Lung (tissue), 12 donors: ENCODE data around the gene TUSC2. TPM values are rescaled to one million over a fixed set of nuclear protein-coding genes. Genes with fewer than 3 reads are reported as not detected.

Experiments used
- ATAC-seq: fragments of 200-7000 bp; cut with Tn5 transposase; one replicate; pipeline ENCODE4 v1.9.1; 2020; ENCODE audit warnings: moderate number of reproducible peaks; ENCODE audit not compliant: insufficient read depth, low FRiP score
- DNase-seq, 3 donors: peaks; one replicate each; pipeline ENCODE4 v3.0.0-alpha.2; 2013 to 2017
- H3K27ac ChIP-seq, 2 donors: one replicate each; pipeline ENCODE4 v1.5.1; 2013; ENCODE audit warnings: mild to moderate bottlenecking in 2 of 2, moderate library complexity in 2 of 2, control low read depth in 1 of 2, inconsistent platforms in 1 of 2, low read depth in 1 of 2, low read length in 1 of 2
- H3K27me3 ChIP-seq, 3 donors: one replicate each; pipeline ENCODE4 v1.5.1; 2013; ENCODE audit warnings: low read length in 2 of 3; ENCODE audit not compliant: control insufficient read depth in 3 of 3, insufficient read depth in 3 of 3
- H3K36me3 ChIP-seq, 4 donors: one replicate each; pipeline ENCODE4 v1.5.1; 2013; ENCODE audit warnings: low read length in 4 of 4, mild to moderate bottlenecking in 1 of 4, moderate library complexity in 1 of 4; ENCODE audit not compliant: control insufficient read depth in 4 of 4, insufficient read depth in 4 of 4
- H3K4me1 ChIP-seq, 5 donors: one replicate each; pipeline ENCODE4 v1.5.1; 2013; ENCODE audit warnings: low read length in 5 of 5, mild to moderate bottlenecking in 2 of 5, moderate library complexity in 1 of 5; ENCODE audit not compliant: control insufficient read depth in 5 of 5, insufficient read depth in 5 of 5
- H3K4me3 ChIP-seq: one replicate; pipeline ENCODE4 v1.5.1; 2013; ENCODE audit warnings: mild to moderate bottlenecking, control low read depth, moderate library complexity
- H3K9ac ChIP-seq, 2 donors: one replicate each; pipeline ENCODE4 v1.5.1; 2013; ENCODE audit warnings: low read length in 2 of 2, control low read depth in 1 of 2; ENCODE audit not compliant: insufficient read depth in 1 of 2
- H3K9me3 ChIP-seq, 4 donors: one replicate each; pipeline ENCODE4 v1.5.1; 2013; ENCODE audit warnings: low read length in 3 of 4, mild to moderate bottlenecking in 1 of 4, moderate library complexity in 1 of 4; ENCODE audit not compliant: control insufficient read depth in 4 of 4, insufficient read depth in 3 of 4
- WGBS, 2 donors: extraction: QIAGEN DNeasy Blood & Tissue Kit; methylation state at CpG; one replicate each; pipeline ENCODE4 v1.1.7; 2013; 5-methylcytosine and 5-hydroxymethylcytosine counted together
- polyA plus RNA-seq, 2 donors: library from polyadenylated mRNA; stranded (reverse); fragments of 200-250 nt; gene quantifications; one replicate each; pipeline ENCODE4 v1.2.1, GENCODE V29; 2013
- total RNA-seq, 2 donors: library from RNA; depleted of rRNA in 1 of 2; stranded (reverse); fragments of >200 nt in 1 of 2; gene quantifications; one replicate each; pipeline ENCODE4 v1.2.1, GENCODE V29; 2014 to 2021
- TF ChIP-seq, protein P1 (sequence below): IDR thresholded peaks from 2 replicates; pipeline ENCODE4 v1.5.1; 2012; ENCODE audit warnings: mild to moderate bottlenecking; ENCODE audit errors: control extremely low read depth, extremely low read depth
- donor health status: control.
- donor health status: control.
- donor health status: Bipolar disorder and iron deficiency.
- donor health status: healthy.
- donor health status: DM: yes; HTN: yes; CAD: no.

TUSC2 gene
- total and polyA plus RNA-seq, 4 donors: 11.1 to 54.5 (median 30.5) TPM

DNA sequence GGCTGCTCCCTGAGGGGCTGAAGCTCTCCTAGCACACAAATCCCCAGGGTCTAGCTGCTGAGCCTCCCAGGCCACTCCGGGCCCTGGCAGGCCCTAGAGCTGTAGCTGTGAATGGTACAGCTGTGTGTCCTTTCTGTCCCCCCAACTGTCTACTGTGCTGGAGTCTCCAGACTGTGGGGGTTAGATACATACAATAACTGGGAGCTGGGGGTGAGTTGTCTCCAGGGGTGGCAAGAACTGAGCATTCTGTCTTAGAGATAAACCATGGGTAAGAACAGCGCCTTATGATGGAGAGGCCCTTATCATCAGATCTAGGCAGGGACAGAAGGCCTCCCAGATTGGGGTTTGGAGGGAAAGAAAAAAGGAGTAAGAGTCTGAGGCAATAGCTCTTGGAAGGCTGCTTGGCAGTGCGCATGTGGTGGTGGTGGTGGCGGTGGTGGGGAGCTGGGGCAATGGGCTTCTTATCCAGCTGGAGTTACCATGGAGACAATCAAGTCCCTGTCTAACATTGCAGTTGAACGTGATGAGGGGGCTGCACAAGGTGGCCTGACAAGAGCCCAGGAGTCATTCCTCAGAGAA, 26.3 kb upstream of the TUSC2 start:
- DNase-seq (no peak), ATAC-seq (no peak)
- no peaks in the 10 kb centered on the region for H3K9me3 ChIP-seq
- H3K4me3 ChIP-seq: no peak overlapping the region
- no peak overlapping the region for H3K27ac ChIP-seq
- H3K9ac ChIP-seq: no peak overlapping the region
- 82 to 88% methylated on average over 5 of the region's 5 CpGs for WGBS, 2 donors
- H3K36me3 ChIP-seq: peaks cover 9 to 30% (median 22%) of the 10 kb centered on the region in 4 donors
- TF ChIP-seq, protein P1, sequence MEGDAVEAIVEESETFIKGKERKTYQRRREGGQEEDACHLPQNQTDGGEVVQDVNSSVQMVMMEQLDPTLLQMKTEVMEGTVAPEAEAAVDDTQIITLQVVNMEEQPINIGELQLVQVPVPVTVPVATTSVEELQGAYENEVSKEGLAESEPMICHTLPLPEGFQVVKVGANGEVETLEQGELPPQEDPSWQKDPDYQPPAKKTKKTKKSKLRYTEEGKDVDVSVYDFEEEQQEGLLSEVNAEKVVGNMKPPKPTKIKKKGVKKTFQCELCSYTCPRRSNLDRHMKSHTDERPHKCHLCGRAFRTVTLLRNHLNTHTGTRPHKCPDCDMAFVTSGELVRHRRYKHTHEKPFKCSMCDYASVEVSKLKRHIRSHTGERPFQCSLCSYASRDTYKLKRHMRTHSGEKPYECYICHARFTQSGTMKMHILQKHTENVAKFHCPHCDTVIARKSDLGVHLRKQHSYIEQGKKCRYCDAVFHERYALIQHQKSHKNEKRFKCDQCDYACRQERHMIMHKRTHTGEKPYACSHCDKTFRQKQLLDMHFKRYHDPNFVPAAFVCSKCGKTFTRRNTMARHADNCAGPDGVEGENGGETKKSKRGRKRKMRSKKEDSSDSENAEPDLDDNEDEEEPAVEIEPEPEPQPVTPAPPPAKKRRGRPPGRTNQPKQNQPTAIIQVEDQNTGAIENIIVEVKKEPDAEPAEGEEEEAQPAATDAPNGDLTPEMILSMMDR: no peak
- H3K27me3 ChIP-seq: no peaks in the 10 kb centered on the region
- H3K4me1 ChIP-seq: peaks cover 34 to 51% (median 36%) of the 10 kb centered on the region in 5 donors

DNA sequence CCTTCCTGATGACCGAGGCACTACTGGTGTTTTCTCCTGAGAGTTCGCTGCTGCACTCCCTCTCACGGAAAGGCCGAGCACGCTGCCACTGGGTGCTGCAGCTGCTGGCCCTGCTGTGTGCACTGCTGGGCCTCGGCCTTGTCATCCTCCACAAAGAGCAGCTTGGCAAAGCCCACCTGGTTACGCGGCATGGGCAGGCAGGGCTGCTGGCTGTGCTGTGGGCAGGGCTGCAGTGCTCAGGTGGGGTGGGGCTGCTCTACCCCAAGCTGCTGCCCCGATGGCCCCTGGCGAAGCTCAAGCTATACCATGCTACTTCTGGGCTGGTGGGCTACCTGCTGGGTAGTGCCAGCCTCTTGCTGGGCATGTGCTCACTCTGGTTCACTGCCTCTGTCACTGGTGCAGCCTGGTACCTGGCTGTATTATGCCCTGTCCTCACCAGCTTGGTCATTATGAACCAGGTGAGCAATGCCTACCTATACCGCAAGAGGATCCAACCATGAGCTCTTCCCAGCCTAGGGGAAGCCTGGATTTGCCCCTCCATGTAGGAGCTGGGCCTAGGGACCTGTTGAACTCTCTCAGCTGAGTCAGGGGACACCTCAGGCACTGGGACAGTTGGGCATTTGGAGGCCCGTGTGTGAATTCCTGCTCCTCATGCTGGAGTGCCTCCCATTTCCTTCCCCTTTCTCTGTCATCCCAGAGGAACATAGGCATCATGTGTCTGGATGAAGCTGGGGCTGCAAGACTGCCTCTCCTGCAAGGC, 25.4 kb upstream of the TUSC2 start:
- H3K36me3 ChIP-seq: peaks cover 9 to 33% (median 27%) of the 10 kb centered on the region in 4 donors
- DNase-seq (no peak), ATAC-seq (no peak)
- peaks cover 33 to 47% (median 36%) of the 10 kb centered on the region in 5 donors for H3K4me1 ChIP-seq
- H3K27me3 ChIP-seq: no peaks in the 10 kb centered on the region
- 84 to 87% methylated on average over 12 of the region's 12 CpGs for WGBS, 2 donors
- TF ChIP-seq, protein P1: no peak
- no peak overlapping the region for H3K4me3 ChIP-seq
- H3K9ac ChIP-seq: no peak overlapping the region
- no peaks in the 10 kb centered on the region for H3K9me3 ChIP-seq
- H3K27ac ChIP-seq: no peak overlapping the region

DNA sequence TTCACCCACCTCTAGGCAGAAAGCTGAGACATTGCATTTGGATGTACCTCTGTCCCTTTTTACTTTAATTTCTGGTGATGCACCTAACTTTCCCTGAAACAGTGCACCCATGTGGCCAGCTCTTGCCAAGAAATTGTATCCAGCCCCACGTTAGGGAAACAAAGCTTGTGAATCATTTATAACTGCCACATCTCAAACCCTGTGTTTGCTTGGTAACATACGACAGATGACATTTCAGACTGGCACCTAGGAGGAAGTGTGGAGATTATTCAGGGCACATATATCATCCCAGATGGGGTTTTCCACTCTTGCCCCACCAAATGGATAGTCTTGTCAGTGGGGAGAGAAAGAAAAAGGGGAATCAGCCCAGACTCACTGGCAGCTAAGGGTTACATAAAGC, 24.8 kb upstream of the TUSC2 start:
- ATAC-seq (no peak), DNase-seq (no peak)
- WGBS, 2 donors: 28 to 35% methylated on average over 2 of the region's 2 CpGs
- no peak overlapping the region for H3K27ac ChIP-seq
- peaks cover 27 to 40% (median 30%) of the 10 kb centered on the region in 5 donors for H3K4me1 ChIP-seq
- TF ChIP-seq, protein P1: no peak
- H3K36me3 ChIP-seq: peaks cover 9 to 38% (median 29%) of the 10 kb centered on the region in 4 donors
- no peaks in the 10 kb centered on the region for H3K27me3 ChIP-seq
- H3K4me3 ChIP-seq: no peak overlapping the region
- H3K9ac ChIP-seq: no peak overlapping the region
- no peaks in the 10 kb centered on the region for H3K9me3 ChIP-seq
